Sigmoid colon (tissue), 7 donors: ENCODE measurements around the gene ELOB. TPM values are rescaled to one million over a fixed set of nuclear protein-coding genes. Genes with fewer than 3 reads are reported as not detected.

Experiments used
- DNase-seq: peaks from one replicate; pipeline ENCODE4 v3.0.0-alpha.2; 2019
- H3K27ac ChIP-seq, 4 donors: fragments of 200-600 bp; sonication (generic); one replicate each; pipeline ENCODE4 v1.5.1; 2016 to 2019; ENCODE audit warnings: mild to moderate bottlenecking in 1 of 4
- H3K27me3 ChIP-seq, 3 donors: fragments of 200-600 bp; sonication (generic); one replicate each; pipeline ENCODE4 v1.5.1; 2019; ENCODE audit warnings: mild to moderate bottlenecking in 1 of 3
- H3K36me3 ChIP-seq, 4 donors: fragments of 200-600 bp; sonication (generic); one replicate each; pipeline ENCODE4 v1.5.1; 2016 to 2019
- H3K4me1 ChIP-seq, 4 donors: fragments of 200-600 bp; sonication (generic); one replicate each; pipeline ENCODE4 v1.5.1; 2017 to 2019
- H3K4me3 ChIP-seq, 4 donors: fragments of 200-600 bp; sonication (generic); one replicate each; pipeline ENCODE4 v1.5.1; 2017 to 2019; ENCODE audit warnings: mild to moderate bottlenecking in 2 of 4, moderate library complexity in 1 of 4
- H3K9me3 ChIP-seq, 4 donors: fragments of 200-600 bp in 3 of 4; sonication (generic) in 3 of 4; one replicate each; pipeline versions ENCODE4 v1.5.1 to v1.6.1; 2013 to 2019
- EP300 ChIP-seq, 4 donors: sonication (generic); formaldehyde crosslinking; IDR thresholded peaks; one replicate each; pipeline ENCODE4 v1.6.1; 2017; ENCODE audit warnings: antibody characterized with exemption in 4 of 4
- POLR2A ChIP-seq, 2 donors: fragments of 450-650 bp; IDR thresholded peaks; one replicate each; pipeline ENCODE4 v1.6.1; 2016; ENCODE audit warnings: antibody characterized with exemption in 2 of 2, mild to moderate bottlenecking in 2 of 2, moderate library complexity in 2 of 2
- POLR2AphosphoS5 ChIP-seq, 4 donors: sonication (generic); formaldehyde crosslinking; IDR thresholded peaks; one replicate each; pipeline ENCODE4 v1.6.1; 2017; ENCODE audit warnings: antibody characterized with exemption in 4 of 4
- WGBS, 2 donors: extraction: QIAGEN DNeasy Blood & Tissue Kit; methylation state at CpG; one replicate each; pipeline ENCODE4 v1.1.7; 2013; 5-methylcytosine and 5-hydroxymethylcytosine counted together
- intact Hi-C: fragments of 100-400 bp; cut with DNase I; formaldehyde crosslinking; loops from one replicate; pipeline ENCODE4 v1.15.1; 2023
- polyA plus RNA-seq, 3 donors: library from polyadenylated mRNA; stranded (reverse); fragments of 200-250 nt; gene quantifications; one replicate each; pipeline ENCODE4 v1.2.3, GENCODE V29; 2013
- total RNA-seq, 4 donors: library from RNA; depleted of rRNA; stranded (reverse); fragments of >200 nt; gene quantifications; one replicate each; pipeline ENCODE4 v1.1.0, GENCODE V29; 2016
- TF ChIP-seq, protein P1 (sequence below), 4 experiments: fragments of 450-650 bp in 3 of 4; fragments of 200-600 bp in 1 of 4; IDR thresholded peaks; one replicate each; pipeline ENCODE4 v1.5.1; 2016 to 2019; ENCODE audit warnings: antibody characterized with exemption in 4 of 4, mild to moderate bottlenecking in 3 of 4, moderate library complexity in 2 of 4
- donor health status: healthy with polysubstance abuse.
- donor health status: Bipolar disorder and iron deficiency.
- donor health status: healthy.

The ELOB gene
- total and polyA plus RNA-seq, 7 donors: 329 to 1,166 (median 475) TPM

DNA sequence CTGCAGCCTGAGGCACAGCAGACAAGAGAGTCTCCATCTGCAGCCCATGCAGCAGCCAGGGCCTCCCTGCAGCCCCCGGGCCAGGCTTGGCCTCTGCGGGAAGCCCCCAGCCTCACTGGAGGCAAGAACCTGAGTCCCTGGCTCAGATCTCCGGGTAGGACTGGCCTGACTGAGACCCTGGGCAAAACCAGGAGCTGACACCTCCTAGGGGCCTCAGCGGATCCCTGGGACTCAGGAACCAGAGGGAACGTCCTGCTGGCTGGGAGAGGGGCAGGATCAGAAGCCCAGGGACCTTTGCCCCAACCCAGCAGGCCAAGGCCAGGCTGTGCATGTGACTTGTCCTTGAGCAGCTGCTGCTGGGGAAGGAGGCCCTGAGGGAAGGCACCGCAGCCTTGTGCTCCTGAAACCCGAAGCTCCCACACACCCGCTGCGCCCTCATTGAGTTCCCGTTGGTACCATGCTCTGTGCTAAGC is 38.3 kb upstream of the ELOB start:
- Histone ChIP-seq H3K36me3 (no peaks in the 10 kb centered on the region), H3K4me3 (no peak overlapping the region), H3K27me3 (peaks cover 0 to 43% (median 34%) of the 10 kb centered on the region in 3 donors), H3K9me3 (no peaks in the 10 kb centered on the region), H3K4me1 (no peaks in the 10 kb centered on the region), H3K27ac (no peak overlapping the region)
- WGBS, 2 donors: 83 to 84% methylated on average over 10 of the region's 10 CpGs
- peak; percentile 36 for DNase-seq
- TF ChIP-seq POLR2AphosphoS5 (IDR thresholded peaks at IDR 0.05): no peak
- intact Hi-C loops: no loop called here

DNA sequence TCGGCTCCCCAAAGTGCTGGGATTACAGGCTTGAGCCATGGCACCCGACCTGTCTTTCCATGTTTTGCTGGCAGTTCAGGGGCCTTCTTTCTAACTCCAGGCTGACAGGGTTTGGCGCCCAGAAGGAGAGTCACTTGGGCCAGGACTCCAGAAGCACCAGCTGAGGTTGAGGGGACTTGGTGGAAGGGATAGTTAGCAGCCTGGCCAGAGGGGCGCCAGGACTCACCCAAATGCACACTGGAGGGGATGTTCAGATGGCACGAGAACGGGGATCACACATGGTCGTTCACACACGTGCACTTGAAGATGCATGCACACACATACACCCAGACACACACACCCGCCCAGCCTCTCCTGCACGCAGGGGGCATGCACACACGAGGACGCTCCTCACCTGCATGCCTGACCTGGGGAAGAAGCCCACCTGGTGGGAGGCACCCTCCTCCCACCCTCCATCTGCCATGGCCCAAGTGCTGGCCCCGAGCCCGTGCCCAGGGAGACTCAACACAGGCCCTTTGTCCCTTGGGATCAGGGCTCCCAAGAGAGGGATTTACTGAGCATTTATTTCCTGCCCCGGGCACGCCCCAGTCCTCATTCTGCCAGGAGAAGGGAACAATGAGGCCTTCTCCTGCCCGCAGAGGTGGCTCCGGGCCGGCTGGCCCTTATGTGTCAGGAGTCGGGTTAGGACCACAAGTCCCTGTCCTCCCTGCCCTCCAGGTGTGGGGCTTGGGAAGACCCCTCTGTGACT is 37.6 kb upstream of the ELOB start:
- peaks cover 0 to 41% (median 34%) of the 10 kb centered on the region in 3 donors for H3K27me3 ChIP-seq
- intact Hi-C loops: no loop called here
- H3K4me1 ChIP-seq: no peaks in the 10 kb centered on the region
- peak; percentile 35 for DNase-seq
- no peaks in the 10 kb centered on the region for H3K9me3 ChIP-seq
- H3K27ac ChIP-seq: no peak overlapping the region
- no peak for TF ChIP-seq EP300 (IDR thresholded peaks at IDR 0.05)
- TF ChIP-seq, protein P1, sequence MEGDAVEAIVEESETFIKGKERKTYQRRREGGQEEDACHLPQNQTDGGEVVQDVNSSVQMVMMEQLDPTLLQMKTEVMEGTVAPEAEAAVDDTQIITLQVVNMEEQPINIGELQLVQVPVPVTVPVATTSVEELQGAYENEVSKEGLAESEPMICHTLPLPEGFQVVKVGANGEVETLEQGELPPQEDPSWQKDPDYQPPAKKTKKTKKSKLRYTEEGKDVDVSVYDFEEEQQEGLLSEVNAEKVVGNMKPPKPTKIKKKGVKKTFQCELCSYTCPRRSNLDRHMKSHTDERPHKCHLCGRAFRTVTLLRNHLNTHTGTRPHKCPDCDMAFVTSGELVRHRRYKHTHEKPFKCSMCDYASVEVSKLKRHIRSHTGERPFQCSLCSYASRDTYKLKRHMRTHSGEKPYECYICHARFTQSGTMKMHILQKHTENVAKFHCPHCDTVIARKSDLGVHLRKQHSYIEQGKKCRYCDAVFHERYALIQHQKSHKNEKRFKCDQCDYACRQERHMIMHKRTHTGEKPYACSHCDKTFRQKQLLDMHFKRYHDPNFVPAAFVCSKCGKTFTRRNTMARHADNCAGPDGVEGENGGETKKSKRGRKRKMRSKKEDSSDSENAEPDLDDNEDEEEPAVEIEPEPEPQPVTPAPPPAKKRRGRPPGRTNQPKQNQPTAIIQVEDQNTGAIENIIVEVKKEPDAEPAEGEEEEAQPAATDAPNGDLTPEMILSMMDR (IDR thresholded peaks at IDR 0.05): no peak
- no peak for TF ChIP-seq POLR2A (IDR thresholded peaks at IDR 0.05)
- TF ChIP-seq POLR2AphosphoS5 (IDR thresholded peaks at IDR 0.05): no peak
- WGBS, 2 donors: 66 to 85% methylated on average over 20 of the region's 20 CpGs
- H3K36me3 ChIP-seq: no peaks in the 10 kb centered on the region
- H3K4me3 ChIP-seq: no peak overlapping the region

DNA sequence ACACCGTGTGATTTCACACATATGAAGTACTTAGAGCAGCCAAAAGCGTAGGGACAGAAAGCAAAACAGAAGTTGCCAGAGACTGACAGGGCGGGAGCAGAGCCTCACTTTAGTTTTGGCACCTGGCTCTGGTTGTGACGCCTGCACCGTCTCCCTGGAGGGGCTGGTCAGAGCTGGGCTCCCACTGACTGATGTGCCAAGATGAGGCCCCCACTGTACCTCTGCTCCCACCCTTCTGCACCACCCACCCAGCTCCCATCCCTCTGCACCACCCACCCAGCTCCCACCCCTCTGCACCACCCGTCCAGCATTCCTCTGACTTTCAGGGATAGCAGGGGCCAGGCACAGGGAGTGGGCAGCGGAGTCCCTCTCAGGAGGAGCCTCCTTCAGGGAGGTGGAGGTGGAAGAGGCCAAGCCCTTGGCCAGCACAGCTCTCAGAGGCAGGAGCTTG is 36.7 kb upstream of the ELOB start:
- Histone ChIP-seq H3K27me3 (peaks cover 0 to 41% (median 34%) of the 10 kb centered on the region in 3 donors), H3K36me3 (no peaks in the 10 kb centered on the region), H3K9me3 (no peaks in the 10 kb centered on the region), H3K4me1 (no peaks in the 10 kb centered on the region), H3K4me3 (no peak overlapping the region), H3K27ac (no peak overlapping the region)
- intact Hi-C loops: no loop called here
- TF ChIP-seq EP300 (IDR thresholded peaks at IDR 0.05) (no peak), POLR2AphosphoS5 (IDR thresholded peaks at IDR 0.05) (no peak), POLR2A (IDR thresholded peaks at IDR 0.05) (no peak)
- TF ChIP-seq, protein P1 (IDR thresholded peaks at IDR 0.05): no peak
- peak; percentile 54 for DNase-seq
- WGBS, 2 donors: 85 to 87% methylated on average over 7 of the region's 7 CpGs

DNA sequence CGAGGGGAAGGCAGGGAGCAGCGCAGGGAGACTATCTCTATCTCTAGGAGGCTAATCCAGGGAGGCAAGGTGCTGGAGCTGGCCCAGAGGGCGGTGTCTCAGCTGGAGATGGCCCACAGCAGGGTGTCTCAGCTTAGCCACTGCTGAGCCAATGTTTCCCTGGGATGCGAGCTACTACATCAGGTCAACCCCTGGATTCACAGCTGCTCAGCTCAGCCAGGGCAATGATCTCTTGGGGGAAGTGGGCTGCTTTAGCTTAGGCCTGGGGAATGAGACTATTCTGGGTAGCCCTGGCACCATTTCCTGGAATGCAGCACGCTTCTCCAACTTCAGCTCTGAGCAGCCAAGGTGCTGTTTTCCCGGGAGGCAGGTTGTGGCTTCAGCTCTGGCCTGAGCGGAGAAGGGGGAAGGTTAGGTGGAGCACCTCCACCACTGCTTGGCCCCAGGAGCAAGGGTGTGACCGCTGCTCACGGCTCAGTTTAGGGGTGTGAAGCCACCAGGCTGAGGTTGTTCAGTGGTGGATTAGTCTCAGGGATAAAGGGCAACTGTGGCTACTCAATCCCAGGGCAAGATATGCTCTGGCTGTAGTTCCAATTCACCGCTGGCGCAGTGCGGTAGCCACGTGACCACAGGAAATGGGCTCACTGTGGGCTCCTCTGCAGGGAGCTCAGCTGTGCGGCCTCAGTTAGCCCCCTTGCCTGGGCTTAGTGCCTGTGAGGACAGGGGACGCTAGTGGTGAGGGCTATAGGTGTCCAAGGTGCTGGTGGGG is 34.8 kb upstream of the ELOB start:
- H3K4me1 ChIP-seq: no peaks in the 10 kb centered on the region
- no peak for TF ChIP-seq POLR2AphosphoS5 (IDR thresholded peaks at IDR 0.05)
- H3K27me3 ChIP-seq: peaks cover 0 to 31% (median 26%) of the 10 kb centered on the region in 3 donors
- no peaks in the 10 kb centered on the region for H3K9me3 ChIP-seq
- H3K27ac ChIP-seq: no peak overlapping the region
- intact Hi-C loops: no loop called here
- no peaks in the 10 kb centered on the region for H3K36me3 ChIP-seq
- 69 to 80% methylated on average over 15 of the region's 15 CpGs for WGBS, 2 donors
- H3K4me3 ChIP-seq: no peak overlapping the region
- DNase-seq: peak; percentile 56

DNA sequence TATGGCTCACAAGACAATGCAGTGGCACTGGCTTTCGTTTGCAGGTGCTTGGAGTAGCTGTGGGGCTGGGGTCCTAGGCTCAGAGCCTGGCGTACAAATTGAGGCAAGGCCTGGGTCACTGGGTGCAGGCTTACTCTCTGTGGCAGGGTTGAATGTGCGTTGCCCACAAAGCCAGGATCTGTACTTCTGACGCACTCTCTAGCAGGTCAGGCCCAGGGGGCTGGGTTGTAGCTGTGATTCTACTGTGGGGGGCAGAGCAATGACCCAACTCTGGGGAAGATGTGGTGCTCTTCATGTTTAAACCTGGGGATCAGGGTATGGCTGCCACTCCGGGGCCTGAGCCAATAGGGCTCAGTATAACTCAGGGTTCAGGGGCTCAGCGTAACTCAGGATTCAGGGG is 33.6 kb upstream of the ELOB start:
- Histone ChIP-seq H3K9me3 (no peaks in the 10 kb centered on the region), H3K27me3 (peaks cover 0 to 19% (median 15%) of the 10 kb centered on the region in 3 donors), H3K4me1 (no peaks in the 10 kb centered on the region), H3K4me3 (no peak overlapping the region), H3K27ac (no peak overlapping the region), H3K36me3 (no peaks in the 10 kb centered on the region)
- TF ChIP-seq POLR2AphosphoS5 (IDR thresholded peaks at IDR 0.05) (no peak), EP300 (IDR thresholded peaks at IDR 0.05) (no peak), POLR2A (IDR thresholded peaks at IDR 0.05) (no peak)
- TF ChIP-seq, protein P1 (IDR thresholded peaks at IDR 0.05): no peak
- DNase-seq: peak; percentile 12
- 87 to 93% methylated on average over 6 of the region's 6 CpGs for WGBS, 2 donors
- intact Hi-C loops: no loop called here
